ENCODE measurements around the gene RAPGEF5. TPM values are rescaled to one million over a fixed set of nuclear protein-coding genes. Genes with fewer than 3 reads are reported as not detected.

Gene RAPGEF5
- polyA plus RNA-seq, 1 of the 3 experiments (the other 2 are of a cell fraction): 1.2 TPM

GRCh38 chr7:22393913-22394729 is 37.2 kb upstream of the RAPGEF5 start:
- Histone ChIP-seq H3F3A (replicated peaks; ENCODE audit: insufficient read depth) (peaks cover 13% of the 10 kb centered on the region), H3K4me3 (ENCODE audit: low read depth in 2 of 2, low read length in 1 of 2) (no peak overlapping the region), H3K4me2 (peak overlapping the region; percentile 37; the same call in 1 of the 2 replicates), H3K27ac (ENCODE audit: low read depth in 2 of 2, low read length in 1 of 2) (peak overlapping the region in 1 of 2 experiments; percentile 19; a peak in 1 of 4 replicates), H3K4me1 (ENCODE audit: control insufficient read depth in 1 of 2, insufficient read depth in 2 of 2, low read depth in 1 of 2, low read length in 1 of 2) (peaks cover 9 to 12% of the 10 kb centered on the region in 2 experiments; a peak in 2 of 4 replicates), H3K36me3 (replicated peaks in 1 of 2; ENCODE audit: control insufficient read depth in 1 of 2, insufficient read depth in 2 of 2, low read length in 1 of 2) (no peaks in the 10 kb centered on the region), H3K9me3 (no peaks in the 10 kb centered on the region), H3K79me2 (ENCODE audit: insufficient read depth) (no peaks in the 10 kb centered on the region), H3K9me2 (no peaks in the 10 kb centered on the region), H2AFZ (ENCODE audit: low read depth) (peak overlapping the region; percentile 30; the same call in 1 of the 2 replicates), H4K20me1 (ENCODE audit: insufficient read depth) (no peaks in the 10 kb centered on the region), H3K27me3 (ENCODE audit: insufficient read depth) (no peaks in the 10 kb centered on the region), H3K9ac (no peak overlapping the region)
- WGBS (ENCODE audit: low lambda C conversion rate): 37% methylated on average over 13 of the region's 13 CpGs
- peak; percentile 57 for DNase-seq
- CTCF ChIA-PET: interaction anchor here (1.0 to 1.6 kb wide), 5 partner anchors 19 to 284 kb away, joined by 3 to 5 read pairs (median 3); no protein-coding TSS in a partner anchor
- POLR2A ChIA-PET: interaction anchor here (1.2 kb wide), 1 partner anchor 86 kb away, joined by 4 read pairs; no protein-coding TSS in a partner anchor
- TF ChIP-seq FOXM1 (IDR thresholded peaks at IDR 0.05; ENCODE audit: low read depth) (no peak), POLR2AphosphoS5 (IDR thresholded peaks at IDR 0.05; ENCODE audit: low read depth, low read length) (no peak), REST (IDR thresholded peaks at IDR 0.05; ENCODE audit: low read depth, low read length) (no peak), SIN3A (IDR thresholded peaks at IDR 0.05; ENCODE audit: borderline replicate concordance, low read depth, low read length) (no peak), ZBTB33 (IDR thresholded peaks at IDR 0.05; ENCODE audit: borderline replicate concordance, low read depth) (no peak), FOXJ3 (CRISPR knock-in tag; IDR thresholded peaks at IDR 0.05) (peak; percentile 41), GABPA (IDR thresholded peaks at IDR 0.05; ENCODE audit: low read depth) (no peak), TCF12 (IDR thresholded peaks at IDR 0.05) (peak; percentile 75), EP300 (IDR thresholded peaks at IDR 0.05; ENCODE audit: borderline replicate concordance in 1 of 2, low read depth in 1 of 2, low read length in 1 of 2) (no peak; a peak in 1 of 4 replicates), EZH2phosphoT487 (IDR thresholded peaks at IDR 0.05; ENCODE audit: borderline replicate concordance, low read depth) (no peak), MXI1 (IDR thresholded peaks at IDR 0.05; ENCODE audit: low read depth, low read length) (no peak), NFIC (IDR thresholded peaks at IDR 0.05; ENCODE audit: borderline replicate concordance) (no peak), CHD2 (IDR thresholded peaks at IDR 0.05; ENCODE audit: low read length, partially characterized antibody) (peak; percentile 3), TAF1 (IDR thresholded peaks at IDR 0.05; ENCODE audit: borderline replicate concordance, low read depth, low read length) (no peak), MAX (IDR thresholded peaks at IDR 0.05; ENCODE audit: low read depth) (no peak), USF1 (IDR thresholded peaks at IDR 0.05; ENCODE audit: borderline replicate concordance, low read depth) (no peak), GATA2 (CRISPR knock-in tag; IDR thresholded peaks at IDR 0.05) (peak; percentile 84), RXRA (IDR thresholded peaks at IDR 0.05; ENCODE audit: borderline replicate concordance, low read depth) (no peak), RCOR1 (IDR thresholded peaks at IDR 0.05; ENCODE audit: low read length) (0 out of 2 replicates have a peak, but pooled peaks have one; percentile 22), RAD21 (IDR thresholded peaks at IDR 0.05; ENCODE audit: low read length) (peak; percentile 11; the same call in 1 of the 2 replicates), PBX3 (IDR thresholded peaks at IDR 0.05) (peak; percentile 57; the same call in 1 of the 2 replicates), IRF3 (IDR thresholded peaks at IDR 0.05; ENCODE audit: low read depth, low read length) (no peak), RFX5 (IDR thresholded peaks at IDR 0.05; ENCODE audit: low read length) (no peak)
